ENCODE data around the gene SPRED2. TPM values are rescaled to one million over a fixed set of nuclear protein-coding genes. Genes with fewer than 3 reads are reported as not detected.

Gene SPRED2
- total and polyA plus RNA-seq, 12 donors: 10.2 to 20.7 (median 17.0) TPM

DNA sequence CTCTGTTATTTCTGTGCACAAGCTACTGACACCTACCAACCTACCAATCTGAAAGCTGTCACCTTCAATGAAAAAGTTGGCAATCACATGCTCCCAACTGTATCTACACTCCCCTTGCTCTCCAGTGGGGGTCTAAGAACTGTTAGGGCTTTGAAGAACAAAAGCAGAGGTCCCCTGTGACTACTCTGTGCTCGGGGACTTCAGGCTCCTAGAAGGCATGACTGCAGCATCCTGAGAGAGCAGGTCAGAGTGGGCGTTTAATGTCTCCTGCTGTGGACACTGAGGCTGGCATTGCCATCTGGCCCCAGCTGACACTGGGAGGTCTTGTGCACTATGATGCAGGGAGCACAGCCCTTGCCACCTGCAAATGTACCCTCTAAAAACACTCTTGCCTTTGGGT lies 111.5 kb downstream of the SPRED2 start:
- peaks cover 0 to 15% (median 0%) of the 10 kb centered on the region in 9 donors for H3K4me1 ChIP-seq
- no peak for ATAC-seq

DNA sequence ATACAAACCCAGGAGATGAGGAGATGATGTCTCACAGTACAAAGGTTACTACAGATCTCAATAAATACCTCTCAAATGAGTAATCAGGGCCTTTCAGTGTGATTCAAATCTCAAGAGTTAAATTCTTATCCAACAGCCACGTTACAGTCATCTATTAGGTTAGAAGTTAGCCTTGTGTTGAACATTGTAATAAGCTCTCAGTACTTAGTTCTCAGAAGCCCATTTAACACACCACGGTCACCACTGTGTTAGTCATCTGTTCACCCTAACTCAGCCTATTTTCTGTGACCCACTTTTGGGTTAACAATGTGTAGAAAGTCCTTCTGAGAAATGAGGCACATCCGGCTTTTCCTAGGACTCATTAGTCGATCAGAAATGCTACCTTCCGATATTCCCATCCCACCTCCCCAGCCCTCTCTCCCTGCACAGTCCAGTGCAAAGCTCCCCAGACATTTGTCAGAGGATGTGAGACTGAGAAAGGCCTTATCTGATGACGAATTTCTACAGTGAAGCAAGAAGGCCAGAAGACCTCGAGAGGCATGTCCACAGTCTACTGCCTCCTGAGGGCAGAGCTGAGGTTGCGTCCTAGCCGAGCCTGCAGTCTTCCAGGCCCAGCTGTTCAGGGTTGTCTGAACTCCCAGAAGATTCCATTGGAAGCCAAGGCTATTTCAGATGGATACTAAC lies 112.2 kb downstream of the SPRED2 start:
- TF ChIP-seq, protein P1, sequence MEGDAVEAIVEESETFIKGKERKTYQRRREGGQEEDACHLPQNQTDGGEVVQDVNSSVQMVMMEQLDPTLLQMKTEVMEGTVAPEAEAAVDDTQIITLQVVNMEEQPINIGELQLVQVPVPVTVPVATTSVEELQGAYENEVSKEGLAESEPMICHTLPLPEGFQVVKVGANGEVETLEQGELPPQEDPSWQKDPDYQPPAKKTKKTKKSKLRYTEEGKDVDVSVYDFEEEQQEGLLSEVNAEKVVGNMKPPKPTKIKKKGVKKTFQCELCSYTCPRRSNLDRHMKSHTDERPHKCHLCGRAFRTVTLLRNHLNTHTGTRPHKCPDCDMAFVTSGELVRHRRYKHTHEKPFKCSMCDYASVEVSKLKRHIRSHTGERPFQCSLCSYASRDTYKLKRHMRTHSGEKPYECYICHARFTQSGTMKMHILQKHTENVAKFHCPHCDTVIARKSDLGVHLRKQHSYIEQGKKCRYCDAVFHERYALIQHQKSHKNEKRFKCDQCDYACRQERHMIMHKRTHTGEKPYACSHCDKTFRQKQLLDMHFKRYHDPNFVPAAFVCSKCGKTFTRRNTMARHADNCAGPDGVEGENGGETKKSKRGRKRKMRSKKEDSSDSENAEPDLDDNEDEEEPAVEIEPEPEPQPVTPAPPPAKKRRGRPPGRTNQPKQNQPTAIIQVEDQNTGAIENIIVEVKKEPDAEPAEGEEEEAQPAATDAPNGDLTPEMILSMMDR (IDR thresholded peaks at IDR 0.05): peak in 1 of 9 donors; percentile 30
- Histone ChIP-seq H3K4me3 (no peak overlapping the region), H3K4me1 (peaks cover 0 to 18% (median 0%) of the 10 kb centered on the region in 9 donors), H3K9me3 (no peaks in the 10 kb centered on the region), H3K36me3 (peaks cover 0 to 48% (median 0%) of the 10 kb centered on the region in 9 donors), H3K27me3 (no peaks in the 10 kb centered on the region), H3K27ac (peak overlapping the region in 2 of 10 donors; percentile 28 to 47)
- 70 to 73% methylated on average over 9 of the region's 9 CpGs for WGBS, 2 donors
- peak in 7 of 8 donors; percentile 29 to 84 (median 58) for ATAC-seq
- DNase-seq: peak in 1 of 2 donors; percentile 33
- intact Hi-C loops (cut with DNase I): no loop called here

More for the DNA sequence above, 111.5 kb downstream of the SPRED2 start:
- Histone ChIP-seq H3K27me3 (no peaks in the 10 kb centered on the region), H3K27ac (peak overlapping the region in 1 of 10 donors; percentile 26), H3K36me3 (peaks cover 0 to 48% (median 0%) of the 10 kb centered on the region in 9 donors), H3K9me3 (no peaks in the 10 kb centered on the region), H3K4me3 (no peak overlapping the region)
- WGBS, 2 donors: 91 to 96% methylated on average over 2 of the region's 2 CpGs
- TF ChIP-seq, protein P1 (IDR thresholded peaks at IDR 0.05): no peak
- intact Hi-C loops (cut with DNase I): no loop called here
- no peak for DNase-seq

DNA sequence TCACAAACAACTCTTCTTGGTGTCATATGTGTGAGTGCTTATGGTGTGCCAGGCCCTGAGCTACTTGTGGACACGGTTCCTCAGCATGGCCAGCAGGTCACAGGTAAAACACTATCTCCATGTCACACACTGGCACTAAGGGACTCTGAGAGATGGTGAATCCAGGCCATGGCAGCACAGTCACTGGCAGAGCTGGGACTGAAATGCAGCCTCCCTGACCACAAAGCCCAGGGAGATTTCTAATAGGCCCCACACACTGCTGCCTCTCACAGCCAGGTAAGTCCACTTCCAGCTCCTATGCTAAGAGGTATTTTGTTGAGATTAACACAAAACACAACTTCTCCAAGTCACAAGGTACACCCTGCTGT lies 112.7 kb downstream of the SPRED2 start:
- 100% methylated on average over 1 of the region's 1 CpG for WGBS, 2 donors
- TF ChIP-seq, protein P1 (IDR thresholded peaks at IDR 0.05): no peak
- H3K27ac ChIP-seq: peak overlapping the region in 2 of 10 donors; percentile 28 to 47
- no peak for DNase-seq
- H3K9me3 ChIP-seq: no peaks in the 10 kb centered on the region
- no peak overlapping the region for H3K4me3 ChIP-seq
- H3K27me3 ChIP-seq: no peaks in the 10 kb centered on the region
- peaks cover 0 to 18% (median 0%) of the 10 kb centered on the region in 9 donors for H3K4me1 ChIP-seq
- no peak for ATAC-seq
- intact Hi-C loops (cut with DNase I): loop anchor here in 1 of 10 donors (10.0 kb wide), 1 partner anchor 115 kb away; the partner anchor contains the start of gene SPRED2
- H3K36me3 ChIP-seq: peaks cover 0 to 48% (median 4%) of the 10 kb centered on the region in 9 donors

DNA sequence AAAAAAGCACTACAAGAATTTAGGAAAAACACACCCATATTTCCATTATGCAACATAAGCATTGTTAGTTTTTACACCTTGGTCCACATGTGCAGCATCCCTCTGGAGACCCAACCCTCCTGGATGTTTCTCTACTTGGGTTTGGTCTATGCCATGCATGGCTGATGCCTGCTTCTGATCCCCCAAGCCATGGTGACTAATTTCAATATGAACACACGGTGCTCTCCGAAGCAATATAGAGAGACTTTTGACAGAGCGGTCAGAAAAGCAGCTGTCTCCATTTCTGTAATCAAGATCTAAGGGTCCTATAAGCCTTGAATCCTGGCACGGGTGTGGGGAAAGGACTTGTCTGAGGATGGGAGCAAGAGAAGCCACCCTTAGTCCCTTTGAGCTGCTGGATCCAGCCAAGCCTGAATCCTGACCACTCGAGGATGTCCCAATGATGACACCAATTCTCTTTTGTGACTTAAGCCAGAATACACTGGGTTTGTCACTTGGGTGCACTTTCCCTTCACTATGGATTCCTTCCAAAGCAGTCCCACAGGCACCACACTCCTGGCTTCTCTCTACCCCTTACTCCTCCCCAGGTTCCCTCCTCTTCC lies 113.2 kb downstream of the SPRED2 start:
- DNase-seq (no peak), ATAC-seq (no peak)
- H3K27ac ChIP-seq: peak overlapping the region in 2 of 10 donors; percentile 28 to 47
- H3K9me3 ChIP-seq: no peaks in the 10 kb centered on the region
- intact Hi-C loops (cut with DNase I): loop anchor here in 1 of 10 donors (10.0 kb wide), 1 partner anchor 116 kb away; the partner anchor contains the start of gene SPRED2
- H3K4me1 ChIP-seq: peaks cover 0 to 18% (median 0%) of the 10 kb centered on the region in 9 donors
- H3K36me3 ChIP-seq: peaks cover 0 to 49% (median 9%) of the 10 kb centered on the region in 9 donors
- 77 to 95% methylated on average over 5 of the region's 5 CpGs for WGBS, 2 donors
- no peak overlapping the region for H3K4me3 ChIP-seq
- TF ChIP-seq, protein P1 (IDR thresholded peaks at IDR 0.05): no peak
- H3K27me3 ChIP-seq: no peaks in the 10 kb centered on the region
